ENCODE results near the gene CYP2R1. TPM values are rescaled to one million over a fixed set of nuclear protein-coding genes. Genes with fewer than 3 reads are reported as not detected.

CYP2R1 gene
- total and polyA plus RNA-seq, 2 of the 13 experiments (the other 11 are each of a cell fraction or from before 2014, with no cell fraction given) = 0.59 to 0.60 TPM

- TF ChIP-seq MLXIP (CRISPR knock-in tag; IDR thresholded peaks at IDR 0.05; ENCODE audit: borderline replicate concordance) = 0 out of 2 replicates have a peak, but pooled peaks have one; percentile 32
- TF ChIP-seq ZNF34 (CRISPR knock-in tag; IDR thresholded peaks at IDR 0.05; ENCODE audit: borderline replicate concordance) = no peak
- TF ChIP-seq TFDP2 (CRISPR knock-in tag; IDR thresholded peaks at IDR 0.05) = peak; percentile 85
- peak; percentile 18; the same call in 1 of the 2 replicates for TF ChIP-seq THAP9 (CRISPR knock-in tag; IDR thresholded peaks at IDR 0.05; ENCODE audit: borderline replicate concordance)
- TF ChIP-seq ZNF614 (CRISPR knock-in tag; IDR thresholded peaks at IDR 0.05; ENCODE audit: borderline replicate concordance) = no peak
- no peak; the same call in 1 of the 2 replicates for TF ChIP-seq ZNF773 (CRISPR knock-in tag; IDR thresholded peaks at IDR 0.05; ENCODE audit: borderline replicate concordance)
- peak; percentile 49; the same call in 1 of the 2 replicates for TF ChIP-seq HDAC1 (CRISPR knock-in tag; IDR thresholded peaks at IDR 0.05)
- peak; percentile 89 for TF ChIP-seq NFYB (CRISPR knock-in tag; IDR thresholded peaks at IDR 0.05)
- TF ChIP-seq JDP2 (CRISPR knock-in tag; IDR thresholded peaks at IDR 0.05; ENCODE audit: borderline replicate concordance) = no peak
- no peak for TF ChIP-seq ESRRA (CRISPR knock-in tag; IDR thresholded peaks at IDR 0.05; ENCODE audit: low read depth)
- no peak for TF ChIP-seq HNRNPH1 (optimal IDR thresholded peaks at IDR 0.05; ENCODE audit: low read depth, low read length)
- TF ChIP-seq IRF2 (CRISPR knock-in tag; IDR thresholded peaks at IDR 0.05) = peak; percentile 30; the same call in 1 of the 2 replicates
- 0 out of 2 replicates have a peak, but pooled peaks have one; percentile 49 for TF ChIP-seq HES4 (CRISPR knock-in tag; IDR thresholded peaks at IDR 0.05; ENCODE audit: borderline replicate concordance)
- TF ChIP-seq PPARG (CRISPR knock-in tag; conservative IDR thresholded peaks at IDR 0.05) = no peak
- peak; percentile 87 for TF ChIP-seq MEIS2 (CRISPR knock-in tag; IDR thresholded peaks at IDR 0.05)
- peak; percentile 19 for TF ChIP-seq YY1 (IDR thresholded peaks at IDR 0.05; ENCODE audit: insufficient read depth, insufficient replicate concordance, low read depth, low read length)
- TF ChIP-seq NFYC (CRISPR knock-in tag; IDR thresholded peaks at IDR 0.05) = peak; percentile 94
- TF ChIP-seq MATR3 (CRISPR knock-in tag; IDR thresholded peaks at IDR 0.05) = no peak
- TF ChIP-seq HNF4G (IDR thresholded peaks at IDR 0.05; ENCODE audit: borderline replicate concordance, low read depth, low read length) = 0 out of 2 replicates have a peak, but pooled peaks have one; percentile 8
- TF ChIP-seq HNF4G (CRISPR knock-in tag; IDR thresholded peaks at IDR 0.05; ENCODE audit: borderline replicate concordance, low read depth) = no peak
- no peak for TF ChIP-seq CREB3 (CRISPR knock-in tag; IDR thresholded peaks at IDR 0.05)
These were observed at the start of gene CYP2R1 (continued) for GRCh38 chr11:14892036-14892556.

All from HepG2 (cell line).